Umbilical cord (tissue), 2 donors: ENCODE results near the gene MUTYH. TPM values are rescaled to one million over a fixed set of nuclear protein-coding genes. Genes with fewer than 3 reads are reported as not detected.
A peak's percentile ranks its signal among the peaks of the same experiment; 100 is the strongest.

Experiments used
- DNase-seq: peaks from one replicate; pipeline ENCODE4 v3.0.0-alpha.2; 2015; ENCODE audit warnings: low spot score
- total RNA-seq: library from RNA; depleted of rRNA; stranded (reverse); fragments of >200 nt; gene quantifications from one replicate; pipeline ENCODE4 v1.2.3, GENCODE V29; 2014; ENCODE audit warnings: low replicate concordance; ENCODE audit not compliant: insufficient read depth

MUTYH gene
- total RNA-seq, 1 donor from 2014 or later: 7.2 TPM

GRCh38 chr1:45348966-45349677 is 8.9 kb upstream of the MUTYH start:
- no peak for DNase-seq

GRCh38 chr1:45348609-45348965 is 8.3 kb upstream of the MUTYH start:
- DNase-seq: no peak

GRCh38 chr1:45348020-45348419 is 7.8 kb upstream of the MUTYH start:
- no peak for DNase-seq

GRCh38 chr1:45346473-45346872 is 6.2 kb upstream of the MUTYH start:
- no peak for DNase-seq

- no peak for DNase-seq
Measured at GRCh38 chr1:45345014-45345413, 4.8 kb upstream of the MUTYH start.

- DNase-seq: no peak
Measured at GRCh38 chr1:45344499-45344898, 4.3 kb upstream of the MUTYH start.

GRCh38 chr1:45340816-45341466 is 701 bp upstream of the MUTYH start:
- no peak for DNase-seq

GRCh38 chr1:45337630-45338325 is 2.5 kb downstream of the MUTYH start:
- DNase-seq: no peak

GRCh38 chr1:45335855-45336324 is 4.3 kb downstream of the MUTYH start:
- DNase-seq: peak; percentile 45

GRCh38 chr1:45334308-45335245 is 5.7 kb downstream of the MUTYH start:
- peak; percentile 55 for DNase-seq

- DNase-seq: no peak
Measured at GRCh38 chr1:45332346-45332720, 7.9 kb downstream of the MUTYH start.

- DNase-seq: no peak
Measured at GRCh38 chr1:45331436-45332345, 8.5 kb downstream of the MUTYH start.

- peak; percentile 68 for DNase-seq
Measured at GRCh38 chr1:45329445-45329844, 10.8 kb downstream of the MUTYH start.

- DNase-seq: no peak
Measured at GRCh38 chr1:45328680-45329079, 11.6 kb downstream of the MUTYH start.

GRCh38 chr1:45327644-45328515 is 12.4 kb downstream of the MUTYH start:
- no peak for DNase-seq

GRCh38 chr1:45326627-45327623 is 13.3 kb downstream of the MUTYH start, which contains the start of gene HPDL:
Gene HPDL, plus strand, starts transcription at chr1:45326895. Its CDS starts 254 bp downstream, at chr1:45327149.
- peak; percentile 67 for DNase-seq

- DNase-seq: no peak
Measured at GRCh38 chr1:45325851-45326506, 14.3 kb downstream of the MUTYH start.
